Measurements from ENCODE around the gene SRRM1.
"Not testable (repeated sequence)": the region's sequence is repeated elsewhere in the genome, so short reads cannot be mapped to it uniquely, and the experiment has no call there.

Gene SRRM1

DNA sequence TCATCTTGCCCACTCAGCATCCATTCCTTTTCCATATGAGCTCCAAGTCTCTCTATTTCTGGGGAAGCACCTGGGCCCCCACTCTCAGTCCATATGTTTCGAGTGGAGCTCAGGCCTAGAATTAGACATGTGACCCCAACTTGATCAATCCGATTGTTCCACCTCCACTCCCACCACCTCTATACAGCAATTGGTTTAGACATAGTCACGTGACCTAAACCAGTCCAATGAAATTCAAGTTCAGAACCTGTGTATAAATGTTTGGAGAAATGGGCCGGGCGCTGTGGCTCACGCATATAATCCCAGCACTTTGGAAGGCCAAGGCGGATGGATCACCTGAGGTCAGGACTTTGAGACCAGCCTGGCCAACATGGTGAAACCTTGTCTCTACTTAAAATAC is 72.6 kb downstream of the SRRM1 start:
- ChIA-PET CTCF (interaction anchor here (1.4 to 3.1 kb wide), 2 partner anchors 10 to 27 kb away, joined by 5 to 13 read pairs; no protein-coding TSS in a partner anchor), POLR2A (no interaction called here)
- DNase-seq (ENCODE audit: extremely low spot score): no peak
- TF ChIP-seq, protein P1, sequence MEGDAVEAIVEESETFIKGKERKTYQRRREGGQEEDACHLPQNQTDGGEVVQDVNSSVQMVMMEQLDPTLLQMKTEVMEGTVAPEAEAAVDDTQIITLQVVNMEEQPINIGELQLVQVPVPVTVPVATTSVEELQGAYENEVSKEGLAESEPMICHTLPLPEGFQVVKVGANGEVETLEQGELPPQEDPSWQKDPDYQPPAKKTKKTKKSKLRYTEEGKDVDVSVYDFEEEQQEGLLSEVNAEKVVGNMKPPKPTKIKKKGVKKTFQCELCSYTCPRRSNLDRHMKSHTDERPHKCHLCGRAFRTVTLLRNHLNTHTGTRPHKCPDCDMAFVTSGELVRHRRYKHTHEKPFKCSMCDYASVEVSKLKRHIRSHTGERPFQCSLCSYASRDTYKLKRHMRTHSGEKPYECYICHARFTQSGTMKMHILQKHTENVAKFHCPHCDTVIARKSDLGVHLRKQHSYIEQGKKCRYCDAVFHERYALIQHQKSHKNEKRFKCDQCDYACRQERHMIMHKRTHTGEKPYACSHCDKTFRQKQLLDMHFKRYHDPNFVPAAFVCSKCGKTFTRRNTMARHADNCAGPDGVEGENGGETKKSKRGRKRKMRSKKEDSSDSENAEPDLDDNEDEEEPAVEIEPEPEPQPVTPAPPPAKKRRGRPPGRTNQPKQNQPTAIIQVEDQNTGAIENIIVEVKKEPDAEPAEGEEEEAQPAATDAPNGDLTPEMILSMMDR (IDR thresholded peaks at IDR 0.05; ENCODE audit: control extremely low read depth, extremely low read depth, low read depth, missing control alignments): no peak

DNA sequence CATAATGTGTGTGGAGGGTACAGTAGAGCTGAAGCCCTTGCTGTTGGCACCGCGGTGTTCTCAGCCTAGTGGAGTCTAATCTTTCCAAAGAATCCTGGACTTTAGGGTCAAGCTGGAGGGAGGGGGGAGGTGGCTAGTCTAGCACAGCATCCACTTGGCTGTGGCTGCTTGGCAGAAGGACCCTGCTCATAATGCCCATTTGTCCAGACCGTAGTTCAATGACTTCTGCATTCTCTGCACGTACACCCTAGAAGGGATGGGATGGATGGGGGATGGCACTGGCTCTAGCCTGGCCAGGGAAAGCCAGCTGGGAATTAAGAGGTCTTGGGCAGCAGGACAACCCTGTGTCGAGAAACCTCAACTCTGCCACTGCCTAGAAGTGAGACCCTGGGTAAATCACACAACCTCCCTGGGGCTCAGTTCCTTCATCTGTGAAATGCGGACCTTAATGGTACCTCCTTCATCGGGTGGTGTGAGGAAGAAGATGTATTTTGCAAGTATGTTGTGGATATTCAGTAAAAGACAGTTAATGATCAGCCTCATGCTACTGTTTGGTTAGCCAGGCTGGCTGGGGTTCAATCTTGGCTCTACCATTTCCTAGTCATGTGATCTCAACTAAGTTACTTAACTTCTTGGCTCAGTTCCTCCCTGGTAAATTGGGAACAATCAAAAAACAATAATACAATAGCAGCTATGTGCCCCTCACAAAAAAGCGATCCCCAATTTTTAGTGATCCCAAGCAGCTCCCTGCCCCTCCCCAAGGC is 75.0 kb downstream of the SRRM1 start:
- ChIA-PET POLR2A (no interaction called here), CTCF (interaction anchor here (1.2 to 1.8 kb wide), 4 partner anchors 8 to 60 kb away, joined by 3 to 9 read pairs (median 6); no protein-coding TSS in a partner anchor)
- TF ChIP-seq, protein P1 (IDR thresholded peaks at IDR 0.05; ENCODE audit: control extremely low read depth, extremely low read depth, low read depth, missing control alignments): no peak
- no peak for DNase-seq (ENCODE audit: extremely low spot score)

DNA sequence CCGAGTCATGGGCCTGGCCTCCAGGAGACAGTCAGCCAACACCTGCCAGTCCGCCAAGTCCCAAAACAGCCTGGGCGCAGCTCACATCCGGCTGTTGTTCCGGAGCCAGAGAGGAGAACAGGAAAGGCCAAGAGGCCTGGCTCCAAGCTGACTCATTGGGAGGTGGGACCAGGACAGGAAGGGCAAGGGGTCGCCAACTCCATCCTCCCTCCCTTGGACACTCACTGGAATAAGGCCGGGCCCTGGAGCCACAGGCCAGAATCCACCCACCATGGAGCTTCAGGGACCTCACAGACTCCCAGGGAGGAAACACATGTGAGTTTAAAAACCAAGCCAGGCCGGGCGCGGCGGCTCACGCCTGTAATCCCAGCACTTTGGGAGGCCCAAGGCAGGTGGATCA is 77.0 kb downstream of the SRRM1 start:
- POLR2A ChIA-PET: no interaction called here
- CTCF ChIA-PET: interaction anchor here (1.4 kb wide), 1 partner anchor 32 kb away, joined by 3 read pairs; no protein-coding TSS in a partner anchor
- TF ChIP-seq, protein P1 (IDR thresholded peaks at IDR 0.05; ENCODE audit: control extremely low read depth, extremely low read depth, low read depth, missing control alignments): no peak
- DNase-seq (ENCODE audit: extremely low spot score): no peak

DNA sequence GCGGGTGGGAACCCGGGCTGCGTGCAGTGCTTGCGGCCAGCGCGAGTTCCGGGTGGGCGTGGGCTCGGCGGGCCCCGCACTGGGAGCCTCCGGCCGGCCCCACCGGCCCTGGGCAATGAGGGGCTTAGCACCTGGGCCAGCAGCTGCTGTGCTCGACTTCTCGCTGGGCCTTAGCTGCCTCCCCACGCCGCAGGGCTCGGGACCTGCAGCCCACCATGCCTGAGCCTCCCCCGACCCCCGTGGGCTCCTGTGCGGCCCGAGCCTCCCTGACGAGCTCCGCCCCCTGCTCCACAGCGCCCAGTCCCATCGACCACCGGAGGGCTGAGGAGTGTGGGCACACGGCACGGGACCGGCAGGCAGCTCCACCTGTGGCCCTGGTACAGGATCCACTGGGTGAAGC is 78.4 kb downstream of the SRRM1 start:
- CTCF ChIA-PET: interaction anchor here (0.8 to 3.2 kb wide), 5 partner anchors 11 to 127 kb away, joined by 3 to 9 read pairs (median 6); partner anchors contain the start of gene CLIC4
- TF ChIP-seq, protein P1 (IDR thresholded peaks at IDR 0.05; ENCODE audit: control extremely low read depth, extremely low read depth, low read depth, missing control alignments): no peak
- DNase-seq (ENCODE audit: extremely low spot score): no peak
- POLR2A ChIA-PET: interaction anchor here (0.6 kb wide), 1 partner anchor 1025 kb away, joined by 5 read pairs; no protein-coding TSS in a partner anchor

DNA sequence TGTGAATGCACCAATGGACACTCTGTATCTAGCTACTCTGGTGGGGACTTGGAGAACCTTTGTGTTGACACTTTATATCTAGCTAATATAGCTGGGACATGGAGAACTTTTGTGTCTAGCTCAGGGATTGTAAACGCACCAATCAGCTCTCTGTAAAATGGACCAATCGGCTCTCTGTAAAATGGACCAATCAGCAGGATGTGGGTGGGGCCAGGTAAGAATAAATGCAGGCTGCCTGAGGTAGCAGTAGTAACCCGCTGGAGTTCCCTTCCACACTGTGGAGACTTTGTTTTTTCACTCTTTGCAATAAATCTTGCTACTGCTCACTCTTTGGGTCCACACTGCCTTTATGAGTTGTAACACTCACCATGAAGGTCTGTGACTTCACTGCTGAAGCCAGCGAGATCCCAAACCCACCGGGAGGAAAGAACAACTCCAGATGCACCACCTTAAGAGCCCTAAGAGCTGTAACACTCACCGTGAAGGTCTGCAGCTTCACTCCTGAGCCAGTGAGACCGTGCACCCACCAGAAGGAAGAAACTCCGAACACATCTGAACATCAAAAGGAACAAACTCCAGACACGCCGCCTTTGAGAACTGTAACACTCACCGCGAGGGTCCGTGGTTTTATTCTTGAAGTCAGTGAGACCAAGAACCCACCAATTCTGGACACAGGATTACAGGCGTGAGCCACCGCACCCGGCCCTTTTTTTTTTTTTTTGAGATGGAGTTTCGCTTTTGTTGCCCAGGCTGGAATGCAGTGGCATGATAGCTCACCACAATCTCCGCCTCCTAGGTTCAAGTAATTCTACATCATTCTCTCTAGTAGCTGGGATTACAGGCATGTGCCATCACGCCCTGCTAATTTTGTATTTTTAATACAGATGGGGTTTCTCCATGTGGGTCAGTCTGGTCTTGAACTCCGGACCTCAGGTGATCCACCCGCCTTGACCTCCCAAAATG is 79.3 kb downstream of the SRRM1 start:
- DNase-seq (ENCODE audit: extremely low spot score); POLR2A ChIA-PET: not testable (repeated sequence)
- CTCF ChIA-PET: interaction anchor here (0.6 to 3.2 kb wide), 9 partner anchors 10 to 126 kb away, joined by 3 to 9 read pairs (median 4); partner anchors contain the start of gene CLIC4

Data from GM10248 (cell line).